B cell (primary cell): ENCODE data around the gene CCDC183.

Experiments
- CTCF ChIP-seq: fragments of 200-600 bp; IDR thresholded peaks from one replicate; pipeline ENCODE4 v1.8.0; 2022; ENCODE audit warnings: antibody characterized with exemption, mild to moderate bottlenecking
- EZH2 ChIP-seq: IDR thresholded peaks from 2 replicates; pipeline ENCODE4 v1.6.1; 2012; ENCODE audit warnings: borderline replicate concordance, low read depth, mild to moderate bottlenecking, moderate library complexity, low read length; ENCODE audit not compliant: insufficient read depth, poor library complexity, severe bottlenecking

GRCh38 chr9:136757328-136757727 is 38.8 kb upstream of the CCDC183 start:
- TF ChIP-seq EZH2 = no peak
- no peak for TF ChIP-seq CTCF
